GM19023 (cell line): ENCODE data around the gene CXCL14.

Source experiments
- ATAC-seq: cut with Tn5 transposase; IDR thresholded peaks from one replicate; pipeline ENCODE4 v1.9.1; 2021; ENCODE audit warnings: mild to moderate bottlenecking, moderate library complexity; ENCODE audit not compliant: unreplicated experiment

CXCL14 gene

GRCh38 chr5:135578685-135579341, at the start of gene CXCL14:
TSS of gene CXCL14 (minus strand) at chr5:135578991. CDS start at chr5:135578778, 213 bp downstream.
- no peak for ATAC-seq

- ATAC-seq = no peak
Observed at GRCh38 chr5:135626636-135627035, 47.8 kb upstream of the CXCL14 start.

- ATAC-seq = no peak
Observed at GRCh38 chr5:135625961-135626360, 47.2 kb upstream of the CXCL14 start.

GRCh38 chr5:135625486-135625885, 46.7 kb upstream of the CXCL14 start:
- ATAC-seq = no peak

- no peak for ATAC-seq
Observed at GRCh38 chr5:135625061-135625460, 46.3 kb upstream of the CXCL14 start.

- ATAC-seq = no peak
Observed at GRCh38 chr5:135623186-135623715, 44.5 kb upstream of the CXCL14 start.

GRCh38 chr5:135615581-135616260, 36.9 kb upstream of the CXCL14 start:
- no peak for ATAC-seq

GRCh38 chr5:135615171-135615570, 36.4 kb upstream of the CXCL14 start:
- no peak for ATAC-seq

GRCh38 chr5:135609981-135610380, 31.2 kb upstream of the CXCL14 start:
- ATAC-seq = no peak

- ATAC-seq = no peak
Observed at GRCh38 chr5:135608761-135609443, 30.1 kb upstream of the CXCL14 start.

GRCh38 chr5:135608361-135608760, 29.6 kb upstream of the CXCL14 start:
- ATAC-seq = no peak

- ATAC-seq = no peak
Observed at GRCh38 chr5:135606431-135606830, 27.6 kb upstream of the CXCL14 start.

GRCh38 chr5:135605221-135605620, 26.4 kb upstream of the CXCL14 start:
- ATAC-seq = no peak

- no peak for ATAC-seq
Observed at GRCh38 chr5:135604056-135604455, 25.3 kb upstream of the CXCL14 start.

- ATAC-seq = no peak
Observed at GRCh38 chr5:135602882-135603721, 24.3 kb upstream of the CXCL14 start.

GRCh38 chr5:135601466-135601865, 22.7 kb upstream of the CXCL14 start:
- no peak for ATAC-seq

- no peak for ATAC-seq
Observed at GRCh38 chr5:135600971-135601381, 22.2 kb upstream of the CXCL14 start.

GRCh38 chr5:135600152-135600570, 21.4 kb upstream of the CXCL14 start:
- ATAC-seq = no peak

GRCh38 chr5:135599421-135600151, 20.8 kb upstream of the CXCL14 start:
- no peak for ATAC-seq
